HPDE6-E6E7 (cell line): ENCODE results near the gene CELF2.

Experiments used
- DNase-seq: peaks from one replicate; pipeline ENCODE4 v3.0.0; 2011; ENCODE audit warnings: missing footprints; ENCODE audit errors: extremely low spot score

CELF2 gene

GRCh38 chr10:11154849-11155498, 137.3 kb downstream of the CELF2 start:
- no peak for DNase-seq

DNA sequence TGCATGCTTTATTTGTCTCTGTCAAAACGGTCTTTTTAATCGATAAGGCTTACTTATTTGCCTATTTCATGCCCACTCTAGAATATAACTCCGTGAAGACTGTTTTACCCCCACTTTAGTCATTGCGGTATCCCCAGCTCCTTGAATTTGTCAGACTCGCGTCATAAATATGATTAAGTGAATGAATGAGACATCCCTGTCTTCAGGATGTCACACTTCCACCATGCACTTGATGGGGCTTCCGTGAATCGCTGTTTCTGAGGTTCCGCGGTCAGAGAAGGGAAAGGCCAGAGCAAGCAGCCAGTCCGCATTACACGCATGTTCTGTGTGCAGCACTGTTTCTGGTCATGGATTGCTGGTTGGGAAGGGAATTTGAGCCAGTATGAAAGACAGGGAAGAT, 138.8 kb downstream of the CELF2 start:
- no peak for DNase-seq

DNA sequence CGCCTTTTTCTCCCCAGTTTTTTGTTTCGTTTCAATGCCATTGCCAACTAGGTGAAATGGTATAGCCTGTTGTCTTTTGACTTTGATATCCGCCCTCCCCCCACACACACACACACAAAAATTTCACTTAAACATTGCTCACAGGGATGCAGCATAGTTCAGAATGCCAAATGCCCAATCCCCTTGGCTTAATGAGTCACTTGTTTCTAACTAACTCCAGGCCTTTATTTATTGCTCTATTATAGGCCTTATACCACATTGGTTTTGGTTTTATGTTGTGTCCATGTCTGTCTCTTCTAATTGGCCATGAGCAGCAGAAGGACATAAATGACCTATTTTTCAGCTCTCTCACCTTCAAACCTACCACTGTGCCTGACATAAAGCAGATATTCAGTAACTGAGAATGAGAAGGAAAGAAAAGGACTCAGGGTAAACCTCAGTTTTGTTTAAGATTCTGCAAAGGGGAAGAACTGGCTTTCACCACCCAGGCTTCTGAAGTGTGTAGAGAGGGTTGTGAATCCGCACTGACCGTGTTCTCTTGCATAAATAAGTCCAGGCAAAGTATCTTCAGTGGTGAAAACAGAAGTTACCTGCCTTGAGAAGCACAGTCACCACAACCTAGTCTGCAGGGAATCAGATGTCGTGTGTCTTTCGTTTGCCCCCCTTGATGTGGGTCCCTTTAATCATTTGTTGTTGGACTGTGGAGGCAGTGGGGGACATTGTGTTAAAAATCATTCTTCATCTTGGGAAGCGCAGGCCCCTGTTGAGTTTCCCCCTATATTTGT, 139.8 kb downstream of the CELF2 start:
- no peak for DNase-seq

DNA sequence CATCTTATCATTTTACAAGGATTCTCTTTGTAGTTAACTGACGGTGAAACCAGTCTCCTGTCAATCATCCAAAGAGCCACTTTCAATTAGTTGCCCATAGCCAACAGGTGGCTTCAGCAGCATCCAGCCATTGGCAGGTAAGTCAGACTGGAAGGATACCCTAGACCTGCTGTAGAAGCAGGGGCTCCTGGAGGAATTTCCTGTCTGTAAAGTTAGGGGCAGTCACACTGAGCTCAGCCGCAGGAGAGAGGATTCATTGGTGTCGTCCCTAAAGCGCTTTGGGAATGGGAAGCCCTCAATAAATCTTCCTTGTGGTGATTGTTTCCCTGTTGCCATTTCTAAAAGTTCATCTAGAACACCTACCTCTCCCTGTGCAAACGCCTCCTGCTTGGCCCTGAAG, 140.4 kb downstream of the CELF2 start:
- no peak for DNase-seq

GRCh38 chr10:11159543-11160215, 142.0 kb downstream of the CELF2 start:
- no peak for DNase-seq

DNA sequence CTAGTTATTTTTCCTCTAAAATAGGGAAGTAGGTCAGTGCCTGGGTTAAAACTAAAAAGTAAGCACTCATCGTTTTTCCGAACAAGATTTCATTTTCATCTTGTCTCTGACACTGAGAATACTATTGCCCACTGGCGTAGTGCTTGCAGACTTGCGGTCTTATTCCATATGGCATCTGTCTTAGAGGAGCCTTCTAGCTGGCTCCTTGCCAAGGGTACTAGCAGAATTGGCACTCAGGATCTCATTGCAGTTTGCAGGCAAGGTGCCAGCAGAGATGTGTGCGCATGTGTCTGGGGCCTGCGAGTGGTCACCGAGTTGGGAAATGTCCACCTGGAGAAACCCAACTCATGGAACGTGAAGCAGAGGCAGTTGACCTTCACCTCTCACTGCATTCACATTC, 143.4 kb downstream of the CELF2 start:
- no peak for DNase-seq

DNA sequence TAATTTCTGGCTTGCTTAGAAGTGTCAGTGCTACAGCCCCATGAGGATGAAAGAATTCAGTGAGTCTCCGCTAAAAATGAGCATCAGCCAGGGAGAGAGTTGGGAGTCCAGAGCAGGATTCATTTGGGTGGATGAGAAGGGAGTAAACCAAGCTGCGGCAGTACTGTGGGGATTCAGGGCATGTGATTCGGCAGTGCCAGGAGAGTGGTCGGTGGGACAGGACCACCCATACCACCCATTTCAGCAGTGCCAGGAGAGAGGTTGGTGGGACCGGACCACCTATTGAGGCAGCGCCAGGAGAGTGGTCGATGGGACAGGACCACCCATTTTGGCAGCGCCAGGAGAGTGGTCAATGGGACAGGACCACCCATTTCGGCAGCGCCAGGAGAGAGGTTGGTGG, 144.2 kb downstream of the CELF2 start:
- DNase-seq, result no peak

DNA sequence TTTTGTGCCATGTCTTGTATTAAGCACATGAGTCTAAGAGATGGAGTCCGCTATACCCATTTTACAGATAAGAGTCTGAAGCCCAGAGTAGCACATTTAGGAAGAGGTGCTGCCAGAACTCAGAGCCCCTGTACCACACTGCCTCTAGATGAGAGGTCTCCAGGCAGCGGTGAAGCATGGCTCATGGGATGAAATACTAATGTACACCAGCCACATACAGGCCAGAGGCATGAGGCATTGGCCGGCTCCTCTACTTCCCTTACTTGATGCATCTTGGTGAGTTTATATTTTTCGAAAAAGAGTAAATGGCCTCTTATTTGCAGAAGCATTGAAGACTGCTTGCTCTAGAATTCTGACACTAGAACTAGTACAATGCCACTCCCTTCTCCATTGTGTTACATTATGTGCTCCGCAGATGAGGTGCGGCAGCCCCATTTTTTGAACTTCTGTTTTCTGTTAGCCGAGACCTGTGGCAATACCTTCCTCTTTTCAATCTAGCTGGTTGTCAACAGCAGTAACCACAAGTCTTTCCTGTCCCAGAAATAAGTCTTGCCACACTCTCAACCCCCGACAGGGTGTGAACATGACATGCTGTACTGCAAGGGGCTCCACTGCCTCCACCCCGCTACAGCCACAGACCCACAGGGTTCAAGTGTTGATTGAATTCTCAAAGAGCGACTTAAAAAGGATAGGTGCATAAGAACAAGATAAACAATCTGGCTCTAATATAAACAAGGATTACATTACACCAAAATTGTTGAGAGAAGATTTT, 145.3 kb downstream of the CELF2 start:
- no peak for DNase-seq

- DNase-seq, result no peak
Measured at GRCh38 chr10:11163780-11164550, 146.3 kb downstream of the CELF2 start.

- no peak for DNase-seq
Measured at GRCh38 chr10:11164551-11164802, 146.8 kb downstream of the CELF2 start.

- no peak for DNase-seq
Measured at GRCh38 chr10:11164803-11165590, 147.3 kb downstream of the CELF2 start.

DNA sequence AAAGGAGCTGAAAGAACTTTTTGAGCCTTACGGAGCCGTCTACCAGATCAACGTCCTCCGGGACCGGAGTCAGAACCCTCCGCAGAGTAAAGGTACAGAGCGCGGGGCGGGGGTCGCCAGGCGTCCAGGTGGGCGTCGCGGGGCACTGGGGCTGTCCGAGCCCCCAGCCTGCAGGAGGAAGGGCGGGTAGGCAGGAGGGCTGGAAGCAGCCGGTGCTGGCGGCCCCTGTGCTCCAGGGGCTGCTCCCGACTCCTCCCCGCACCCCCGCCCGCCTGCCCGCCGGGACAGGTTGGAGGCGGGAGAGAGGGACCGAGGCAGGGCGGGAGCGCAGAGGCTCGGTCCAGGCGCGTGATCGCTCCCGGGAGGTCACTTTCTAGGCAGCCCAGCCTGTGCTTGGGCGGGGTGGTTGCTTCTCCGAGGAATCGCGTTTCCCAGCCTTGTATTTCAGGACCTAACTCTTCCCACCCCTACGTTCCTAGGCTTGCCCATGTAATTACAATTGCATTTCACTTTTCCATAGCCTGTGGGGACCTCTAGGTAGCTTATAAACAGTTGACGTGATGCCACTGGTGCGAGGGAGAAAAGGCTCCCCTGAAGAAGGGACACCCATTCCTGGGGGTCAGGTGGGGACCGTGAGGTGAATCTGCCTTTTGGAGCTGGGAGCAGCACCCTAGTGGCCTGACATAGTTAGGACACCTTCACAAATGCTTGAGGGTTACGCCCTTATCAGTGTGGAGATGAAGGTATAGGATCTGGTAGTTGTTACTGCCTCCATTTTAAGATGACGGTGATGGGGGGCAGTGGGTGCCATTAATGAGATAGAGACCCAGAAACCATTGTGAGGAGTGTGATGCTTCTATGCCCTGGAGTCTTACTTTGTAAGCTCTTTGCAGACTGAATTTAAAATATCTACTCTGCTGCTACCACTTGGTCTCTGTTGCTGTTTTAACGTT, 148.2 kb downstream of the CELF2 start:
- no peak for DNase-seq

GRCh38 chr10:11166550-11166949, 148.9 kb downstream of the CELF2 start:
- no peak for DNase-seq

DNA sequence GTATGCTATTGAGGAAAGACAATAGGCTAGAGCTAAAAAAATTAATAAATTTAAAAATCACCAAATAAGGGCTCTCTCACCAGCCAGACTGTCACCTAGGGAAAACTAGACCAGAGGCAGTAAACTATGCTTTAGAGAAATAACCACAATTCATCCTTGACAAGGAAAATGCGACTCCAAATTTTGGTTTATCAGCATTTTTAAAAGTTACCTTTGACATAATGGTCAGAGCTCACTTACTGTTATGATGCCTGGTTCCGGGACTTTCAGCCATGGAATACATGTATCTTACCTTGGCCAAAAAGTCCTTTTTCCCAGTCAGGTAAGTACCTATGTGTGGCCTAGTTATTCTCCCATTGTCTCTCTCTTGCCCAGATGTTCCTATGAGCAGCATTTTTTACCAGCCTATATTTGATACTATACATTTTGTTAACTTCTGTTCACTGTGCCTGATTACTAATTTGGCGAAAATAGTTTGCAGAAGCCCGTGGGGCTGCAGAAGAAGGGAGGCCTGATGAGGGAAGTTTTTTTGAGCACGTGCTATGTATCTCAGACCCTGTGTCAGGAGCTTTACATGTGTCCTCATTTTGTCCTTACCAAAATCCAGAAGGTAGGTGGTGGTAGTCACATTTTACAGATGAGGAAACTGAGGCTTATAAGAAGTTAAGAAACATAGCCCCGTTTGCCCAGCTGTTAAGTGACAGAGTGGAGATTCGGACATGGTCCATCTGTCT, 149.7 kb downstream of the CELF2 start:
- DNase-seq, result no peak

GRCh38 chr10:11168423-11169090, 150.9 kb downstream of the CELF2 start:
- no peak for DNase-seq

- no peak for DNase-seq
Measured at GRCh38 chr10:11169976-11170375, 152.3 kb downstream of the CELF2 start.

DNA sequence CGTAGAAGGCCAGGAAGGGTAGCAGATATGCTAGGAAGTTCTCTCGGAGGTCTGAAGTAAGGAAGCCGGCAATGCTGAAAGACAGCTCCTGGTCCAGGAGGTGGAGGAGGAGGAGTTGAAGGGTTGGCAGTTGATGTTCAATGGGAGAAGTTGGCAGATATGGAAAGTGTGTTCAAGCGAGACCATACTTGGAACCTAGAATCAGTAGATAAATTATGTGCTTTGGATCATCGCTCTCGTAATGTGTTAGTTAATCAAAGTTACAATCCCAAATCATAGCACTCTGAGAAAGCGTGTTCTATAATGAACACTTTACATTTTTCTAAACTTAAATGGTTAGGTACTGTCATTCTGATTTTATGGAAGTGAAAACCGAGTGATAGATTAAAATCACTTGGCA, 152.9 kb downstream of the CELF2 start:
- no peak for DNase-seq
